GM04503 (cell line): ENCODE measurements around the gene C11orf98.
"Not testable (repeated sequence)": the region's sequence is repeated elsewhere in the genome, so short reads cannot be mapped to it uniquely, and the experiment has no call there.

ENCODE experiments used
- DNase-seq: peaks from one replicate; pipeline ENCODE4 v3.0.0-alpha.2; 2012; ENCODE audit warnings: low read depth

C11orf98 gene

DNA sequence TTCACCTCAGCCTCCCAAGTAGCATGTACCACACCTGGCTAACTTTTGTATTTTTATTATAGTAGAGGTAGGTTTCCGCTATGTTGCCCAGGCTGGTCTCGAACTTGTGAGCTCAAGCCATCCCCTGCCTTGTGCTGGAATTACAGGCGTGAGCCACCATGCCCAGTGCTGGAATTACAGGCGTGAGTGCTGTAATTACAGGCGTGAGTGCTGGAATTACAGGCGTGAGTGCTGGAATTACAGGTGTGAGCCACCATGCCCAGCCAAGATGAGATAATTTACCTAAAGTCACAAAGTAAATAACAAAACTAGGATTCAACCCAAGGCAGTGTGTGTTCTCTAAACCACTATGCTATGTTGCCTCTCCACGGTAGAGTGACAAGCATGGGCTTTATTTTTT is 17.5 kb upstream of the C11orf98 start:
- no peak for DNase-seq

DNA sequence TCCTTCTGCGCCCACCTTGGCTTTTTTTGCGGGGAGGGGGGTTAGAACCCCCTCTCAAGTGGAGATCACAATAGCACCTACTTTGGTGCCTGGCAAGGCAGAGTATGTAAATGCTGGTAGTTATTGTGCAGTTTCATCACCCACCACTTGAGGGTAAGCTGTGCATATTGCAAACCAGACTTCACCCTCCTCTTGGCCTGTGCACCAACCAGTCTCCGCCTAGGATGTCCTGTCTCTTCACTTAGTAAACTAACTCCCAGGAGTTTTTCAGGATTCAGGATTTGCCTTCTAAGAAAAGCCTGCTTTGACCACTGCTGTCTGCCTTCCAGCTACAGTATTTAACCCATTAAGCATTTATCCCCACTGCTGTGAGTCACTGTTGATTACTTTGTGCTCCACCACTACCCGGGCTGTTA is 15.8 kb upstream of the C11orf98 start:
- DNase-seq = peak; percentile 65

DNA sequence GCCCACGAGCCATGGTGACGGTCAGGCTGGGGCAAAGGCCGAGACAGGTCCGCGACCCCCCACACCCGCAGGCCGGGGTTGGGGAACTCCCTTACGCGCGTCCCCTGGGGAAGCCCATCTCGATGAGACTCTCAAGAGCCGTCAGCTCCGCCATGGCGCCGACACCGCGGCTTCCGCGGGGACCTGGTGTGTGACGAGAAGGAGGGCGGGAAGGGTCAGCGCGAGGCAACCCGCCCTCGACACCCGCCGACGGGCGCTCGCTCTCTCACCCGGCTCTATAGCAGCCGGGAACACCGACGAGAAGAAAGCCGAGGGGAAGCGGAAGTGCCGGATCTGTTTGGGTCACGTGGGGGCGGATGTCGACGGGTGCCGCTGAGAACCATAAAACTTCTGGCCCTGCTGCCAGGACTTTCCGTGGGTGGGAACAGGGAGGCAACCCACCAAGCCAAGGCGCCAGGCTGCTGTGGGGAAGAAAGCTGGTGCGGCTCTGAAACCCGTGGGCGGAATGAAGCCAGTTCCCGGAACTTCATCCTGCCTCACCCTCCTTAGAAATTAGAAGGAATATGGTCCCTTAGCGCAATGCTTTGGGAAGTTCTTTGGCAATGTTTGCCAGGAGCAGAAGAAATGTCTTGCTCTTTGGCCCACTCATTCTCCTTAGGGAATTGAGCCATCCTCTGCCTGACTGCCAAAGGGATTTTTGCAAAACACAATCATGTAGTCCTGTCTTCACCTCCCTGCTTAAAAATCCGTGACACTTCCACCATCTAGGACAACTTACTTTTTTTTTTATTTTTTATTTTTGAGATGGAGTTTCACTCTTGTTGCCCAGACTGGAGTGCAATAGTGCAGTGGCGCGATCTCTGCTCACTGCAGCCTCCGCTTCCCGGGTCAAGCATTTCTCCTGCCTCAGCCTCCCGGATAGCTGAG is 14.0 kb upstream of the C11orf98 start, which contains the start of gene UBXN1:
Gene UBXN1 (minus strand): TSS at position 304 of the 927 bp plus-strand sequence. CDS start 150 bp downstream, at position 154.
- DNase-seq = peak; percentile 94

DNA sequence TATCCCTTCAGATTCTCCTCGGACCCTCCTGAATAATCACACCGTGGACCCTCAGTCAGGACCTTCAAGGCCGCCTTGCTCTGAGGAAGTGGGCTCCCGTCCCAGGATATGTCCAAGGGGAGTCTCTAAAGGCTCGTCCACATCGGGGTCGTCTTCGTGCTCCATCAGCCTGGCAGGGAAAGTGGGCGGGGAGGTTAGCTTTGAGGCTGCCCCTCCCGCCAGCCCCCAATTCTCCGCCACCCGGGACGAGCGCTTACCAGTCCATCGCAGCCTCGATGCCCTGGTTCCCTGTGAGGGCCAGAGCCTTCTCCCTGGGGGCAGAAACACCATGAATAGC is 13.4 kb upstream of the C11orf98 start:
- no peak for DNase-seq

GRCh38 chr11:62677714-62678113 is 12.7 kb upstream of the C11orf98 start:
- DNase-seq = no peak

- no peak for DNase-seq
Measured at GRCh38 chr11:62677156-62677555, 12.1 kb upstream of the C11orf98 start.

GRCh38 chr11:62676698-62677097 is 11.7 kb upstream of the C11orf98 start:
- no peak for DNase-seq

DNA sequence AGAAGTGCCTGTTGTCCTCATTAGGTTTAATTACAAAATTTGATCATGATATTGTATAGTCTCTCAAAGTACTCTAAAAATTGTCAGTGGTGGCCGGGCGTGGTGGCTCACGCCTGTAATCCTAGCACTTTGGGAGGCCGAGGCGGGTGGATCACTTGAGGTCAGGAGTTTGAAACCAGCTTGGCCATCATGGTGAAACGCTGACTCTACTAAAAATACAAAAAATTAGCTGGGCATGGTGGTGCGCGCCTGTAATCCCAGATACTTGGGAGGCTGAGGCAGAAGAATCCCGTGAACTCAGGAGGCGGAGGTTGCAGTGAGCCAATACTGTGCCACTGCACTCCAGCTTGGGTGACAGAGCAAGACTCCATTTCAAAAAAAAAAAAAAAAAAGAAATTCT is 10.4 kb upstream of the C11orf98 start:
- DNase-seq = not testable (repeated sequence)

- no peak for DNase-seq
Measured at GRCh38 chr11:62673196-62673525, 8.2 kb upstream of the C11orf98 start.

GRCh38 chr11:62671608-62672389 is 6.8 kb upstream of the C11orf98 start, which contains the start of the genes LBHD1 and UQCC3:
Gene LBHD1 (minus strand): TSS chr11:62672267. CDS start chr11:62670031, 2,236 bp downstream.
Gene UQCC3 (plus strand): TSS chr11:62671673. CDS start chr11:62671746, 73 bp downstream.
- peak; percentile 47 for DNase-seq

- no peak for DNase-seq
Measured at GRCh38 chr11:62671236-62671607, 6.2 kb upstream of the C11orf98 start.

DNA sequence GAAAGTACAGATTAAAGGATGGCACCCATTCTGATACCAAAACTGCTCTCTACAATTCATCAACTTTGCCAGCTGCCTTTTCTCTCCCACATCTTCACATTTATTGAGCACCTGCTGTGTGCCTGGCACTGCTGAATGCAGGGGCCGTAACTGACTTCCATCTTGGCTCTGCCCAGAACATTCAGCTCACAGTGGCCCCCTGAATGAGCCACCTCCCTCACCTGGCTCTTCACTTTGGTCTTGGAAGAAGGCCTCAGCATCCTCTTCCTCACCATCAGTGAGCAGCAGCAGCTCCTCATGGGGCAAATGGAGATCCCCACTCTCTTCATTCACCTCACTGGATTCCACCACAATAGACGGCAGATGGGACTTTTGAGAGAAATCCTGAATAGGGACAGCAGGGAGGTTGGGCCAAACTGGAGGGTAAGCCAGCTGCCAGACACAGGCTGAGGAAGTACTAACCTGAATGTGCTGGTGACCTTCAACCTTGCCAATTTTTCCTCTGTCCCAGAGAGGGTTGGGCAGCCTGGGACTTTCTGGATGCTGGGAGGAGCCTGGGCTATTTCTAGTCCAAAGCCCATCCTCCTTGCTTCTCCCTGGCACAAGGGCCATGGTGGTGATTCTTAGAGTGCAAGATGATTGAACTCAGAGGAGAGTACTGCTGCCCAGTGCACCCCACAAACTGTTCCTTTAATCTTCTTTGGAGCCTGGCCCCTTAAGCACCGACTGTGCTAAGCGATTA is 4.6 kb upstream of the C11orf98 start:
- no peak for DNase-seq

GRCh38 chr11:62667460-62667859 is 2.5 kb upstream of the C11orf98 start:
- no peak for DNase-seq

DNA sequence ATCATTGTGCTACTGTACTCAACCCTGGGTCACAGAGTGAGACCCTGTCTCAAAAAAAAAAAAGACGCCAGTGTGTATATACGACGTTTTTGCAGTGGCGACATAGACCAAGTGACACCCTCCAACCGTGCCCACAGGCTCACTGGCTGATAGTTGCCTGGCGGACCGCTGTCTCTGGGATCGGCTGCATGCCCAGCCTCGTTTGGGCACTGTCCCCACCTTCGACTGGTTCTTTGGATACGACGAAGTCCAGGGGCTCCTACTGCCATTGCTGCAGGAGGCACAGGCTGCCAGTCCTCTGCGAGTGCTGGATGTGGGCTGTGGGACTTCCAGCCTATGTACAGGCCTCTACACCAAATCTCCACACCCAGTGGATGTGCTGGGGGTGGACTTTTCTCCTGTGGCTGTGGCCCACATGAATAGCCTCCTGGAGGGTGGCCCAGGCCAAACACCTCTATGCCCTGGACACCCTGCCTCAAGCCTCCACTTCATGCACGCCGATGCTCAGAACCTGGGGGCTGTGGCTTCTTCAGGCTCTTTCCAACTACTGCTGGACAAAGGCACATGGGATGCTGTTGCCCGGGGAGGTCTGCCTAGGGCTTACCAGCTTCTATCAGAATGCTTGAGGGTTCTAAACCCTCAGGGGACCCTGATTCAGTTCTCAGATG is 1.4 kb upstream of the C11orf98 start:
- DNase-seq = no peak

DNA sequence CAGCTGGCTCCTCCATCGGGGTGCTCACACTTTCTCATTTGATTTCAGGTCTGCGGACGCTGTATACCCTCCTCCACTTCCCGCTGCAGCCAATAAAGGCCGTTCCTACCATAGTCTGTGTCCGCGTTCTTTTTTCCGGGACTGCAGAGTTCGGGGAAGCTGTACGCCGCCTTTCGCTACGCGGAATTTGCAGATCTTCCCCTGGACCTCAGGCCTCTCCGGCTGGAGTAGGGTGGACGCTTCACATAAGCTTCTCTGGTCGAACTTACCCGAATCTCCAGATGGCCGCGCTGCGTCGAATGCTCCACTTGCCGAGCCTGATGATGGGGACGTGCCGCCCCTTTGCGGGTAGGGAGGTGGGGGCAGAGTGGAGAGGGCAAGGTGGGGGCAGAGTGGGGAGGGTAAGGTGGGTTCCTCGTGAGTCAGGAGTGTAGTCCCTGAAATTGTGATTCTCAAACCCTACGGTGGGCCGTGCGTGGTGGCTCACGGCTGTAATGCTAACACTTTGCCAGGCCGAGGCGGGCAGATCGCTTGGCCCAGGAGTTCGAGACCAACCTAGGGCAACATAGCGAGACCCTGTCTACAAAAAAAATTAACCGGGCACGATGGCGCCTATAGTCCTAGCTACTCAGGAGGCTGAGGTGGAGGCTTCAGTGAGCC is 719 bp upstream of the C11orf98 start:
- peak; percentile 22 for DNase-seq

DNA sequence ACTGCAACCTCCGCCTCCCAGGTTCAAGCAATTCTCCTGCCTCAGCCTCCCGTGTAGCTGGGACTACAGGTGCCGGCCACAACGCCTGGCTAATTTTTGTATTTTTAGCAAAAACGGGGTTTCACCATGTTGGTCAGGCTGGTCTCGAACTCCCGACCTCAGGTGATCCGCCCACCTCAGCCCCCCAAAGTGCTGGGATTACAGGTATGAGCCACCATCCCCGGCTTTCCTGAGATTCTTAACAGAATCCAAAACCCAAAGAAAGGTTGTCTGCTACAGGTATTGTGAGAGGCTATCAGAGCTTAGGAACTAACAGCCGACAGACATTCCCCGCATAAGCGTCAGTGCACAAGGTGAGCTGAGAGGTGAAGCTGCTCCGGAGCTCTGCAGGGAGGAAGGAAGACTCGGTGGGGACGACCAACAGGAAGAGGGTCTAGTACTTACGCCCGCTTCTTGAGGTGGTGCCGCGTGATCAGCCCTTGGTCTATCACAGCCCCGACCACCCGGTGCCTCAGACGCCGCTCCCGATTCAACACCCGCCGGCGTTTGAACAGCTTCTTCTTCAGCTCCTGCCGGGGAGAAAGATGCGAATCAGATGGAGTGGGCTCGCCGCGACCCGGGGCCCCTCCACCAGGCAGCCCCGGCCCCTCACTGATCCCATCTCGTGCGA is 470 bp downstream of the C11orf98 start:
- no peak for DNase-seq

GRCh38 chr11:62656796-62657429 is 8.1 kb downstream of the C11orf98 start:
- DNase-seq = no peak

DNA sequence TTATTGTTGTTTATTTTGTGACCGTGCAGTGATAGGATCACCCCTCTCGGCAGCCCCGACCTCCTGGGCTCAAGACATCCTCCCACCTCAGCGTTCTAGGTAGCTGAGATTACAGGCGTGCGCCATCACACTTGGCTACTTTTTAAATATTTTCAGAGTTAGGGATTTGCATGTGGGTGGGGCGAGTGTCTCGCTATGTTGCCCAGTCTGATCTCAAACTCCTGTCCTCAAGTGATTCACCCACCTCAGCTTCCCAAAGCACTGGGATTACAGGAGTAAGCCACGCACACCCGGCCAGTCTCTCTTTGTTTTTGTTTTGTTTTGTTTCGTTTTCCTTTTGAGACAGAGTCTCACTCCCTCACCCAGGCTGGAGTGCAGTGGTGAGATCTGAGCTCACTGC is 10.7 kb downstream of the C11orf98 start:
- DNase-seq = no peak

- no peak for DNase-seq
Measured at GRCh38 chr11:62652161-62653006, 12.6 kb downstream of the C11orf98 start.
